Thyroid gland (tissue), 4 donors: ENCODE data around the gene FEV. TPM values are rescaled to one million over a fixed set of nuclear protein-coding genes. Genes with fewer than 3 reads are reported as not detected.

ENCODE experiments used
- DNase-seq, 2 donors: peaks; one replicate each; pipeline ENCODE4 v3.0.0-alpha.2; 2019
- H3K27ac ChIP-seq, 3 donors: fragments of 200-600 bp; sonication (generic); 1 replicate in 2 of 3; 2 replicates in 1 of 3; pipeline ENCODE4 v1.5.1; 2016 to 2019; ENCODE audit warnings: mild to moderate bottlenecking in 1 of 3, moderate library complexity in 1 of 3
- H3K27me3 ChIP-seq: fragments of 200-600 bp; sonication (generic); one replicate; pipeline ENCODE4 v1.5.1; 2019
- H3K36me3 ChIP-seq, 2 donors: fragments of 200-600 bp; sonication (generic); one replicate each; pipeline ENCODE4 v1.5.1; 2016 to 2019
- H3K4me1 ChIP-seq, 2 donors: fragments of 200-600 bp; sonication (generic); one replicate each; pipeline ENCODE4 v1.5.1; 2017 to 2019
- H3K4me3 ChIP-seq, 3 donors: fragments of 200-600 bp; sonication (generic); replicated peaks in 1 of 3; 1 replicate in 2 of 3; 2 replicates in 1 of 3; pipeline ENCODE4 v1.5.1; 2016; ENCODE audit warnings: mild to moderate bottlenecking in 1 of 3
- H3K9me3 ChIP-seq: fragments of 200-600 bp; sonication (generic); one replicate; pipeline ENCODE4 v1.5.1; 2017
- POLR2A ChIP-seq, 2 donors: fragments of 450-650 bp; IDR thresholded peaks; one replicate each; pipeline ENCODE4 v1.6.1; 2017; ENCODE audit warnings: antibody characterized with exemption in 2 of 2, mild to moderate bottlenecking in 2 of 2, moderate library complexity in 1 of 2
- WGBS, 2 donors: methylation state at CpG; one replicate each; pipeline ENCODE4 v1.1.5; 2017; 5-methylcytosine and 5-hydroxymethylcytosine counted together
- intact Hi-C: fragments of 100-400 bp; cut with DNase I; formaldehyde crosslinking; loops from one replicate; pipeline ENCODE4 v1.15.1; 2023
- total RNA-seq, 4 donors: library from RNA; depleted of rRNA; stranded (reverse); fragments of >200 nt; gene quantifications; one replicate each; pipeline ENCODE4 v1.2.3, GENCODE V29; 2016
- TF ChIP-seq, protein P1 (sequence below), 6 experiments: fragments of 200-600 bp in 3 of 6; fragments of 450-650 bp in 3 of 6; sonication (generic) in 3 of 6; IDR thresholded peaks; one replicate each; pipeline ENCODE4 v1.5.1; 2016 to 2019; ENCODE audit warnings: antibody characterized with exemption in 6 of 6, mild to moderate bottlenecking in 2 of 6, inconsistent platforms in 1 of 6, moderate library complexity in 1 of 6

Gene FEV
- total RNA-seq, 4 donors from 2014 or later = not detected

DNA sequence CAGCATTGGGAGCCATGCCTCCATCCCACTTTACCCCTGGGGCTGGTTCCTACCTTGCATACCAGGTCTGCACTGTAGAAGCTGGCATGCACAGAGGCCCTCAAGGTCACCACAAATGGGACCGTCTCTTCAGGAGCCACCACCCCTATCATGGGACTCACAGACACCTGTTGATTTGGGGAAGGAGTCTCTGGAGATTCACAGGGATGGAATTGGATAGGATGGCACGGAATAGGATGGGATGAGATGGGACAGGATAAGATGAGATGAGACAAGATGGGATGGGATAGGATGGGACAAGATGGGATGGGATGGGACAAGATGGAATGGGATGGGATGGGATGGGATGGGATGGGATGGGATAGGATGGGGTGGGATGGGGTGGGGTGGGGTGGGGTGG, 24.3 kb upstream of the FEV start:
- Histone ChIP-seq H3K27me3 (peaks cover 1% of the 10 kb centered on the region), H3K4me3 (no peak overlapping the region), H3K4me1 (no peaks in the 10 kb centered on the region), H3K27ac (no peak overlapping the region), H3K9me3 (no peaks in the 10 kb centered on the region), H3K36me3 (no peaks in the 10 kb centered on the region)
- DNase-seq = no peak
- intact Hi-C loops = no loop called here
- no peak for TF ChIP-seq POLR2A (IDR thresholded peaks at IDR 0.05)
- TF ChIP-seq, protein P1, sequence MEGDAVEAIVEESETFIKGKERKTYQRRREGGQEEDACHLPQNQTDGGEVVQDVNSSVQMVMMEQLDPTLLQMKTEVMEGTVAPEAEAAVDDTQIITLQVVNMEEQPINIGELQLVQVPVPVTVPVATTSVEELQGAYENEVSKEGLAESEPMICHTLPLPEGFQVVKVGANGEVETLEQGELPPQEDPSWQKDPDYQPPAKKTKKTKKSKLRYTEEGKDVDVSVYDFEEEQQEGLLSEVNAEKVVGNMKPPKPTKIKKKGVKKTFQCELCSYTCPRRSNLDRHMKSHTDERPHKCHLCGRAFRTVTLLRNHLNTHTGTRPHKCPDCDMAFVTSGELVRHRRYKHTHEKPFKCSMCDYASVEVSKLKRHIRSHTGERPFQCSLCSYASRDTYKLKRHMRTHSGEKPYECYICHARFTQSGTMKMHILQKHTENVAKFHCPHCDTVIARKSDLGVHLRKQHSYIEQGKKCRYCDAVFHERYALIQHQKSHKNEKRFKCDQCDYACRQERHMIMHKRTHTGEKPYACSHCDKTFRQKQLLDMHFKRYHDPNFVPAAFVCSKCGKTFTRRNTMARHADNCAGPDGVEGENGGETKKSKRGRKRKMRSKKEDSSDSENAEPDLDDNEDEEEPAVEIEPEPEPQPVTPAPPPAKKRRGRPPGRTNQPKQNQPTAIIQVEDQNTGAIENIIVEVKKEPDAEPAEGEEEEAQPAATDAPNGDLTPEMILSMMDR (IDR thresholded peaks at IDR 0.05) = no peak
- 58 to 64% methylated on average over 2 of the region's 2 CpGs for WGBS, 2 donors

DNA sequence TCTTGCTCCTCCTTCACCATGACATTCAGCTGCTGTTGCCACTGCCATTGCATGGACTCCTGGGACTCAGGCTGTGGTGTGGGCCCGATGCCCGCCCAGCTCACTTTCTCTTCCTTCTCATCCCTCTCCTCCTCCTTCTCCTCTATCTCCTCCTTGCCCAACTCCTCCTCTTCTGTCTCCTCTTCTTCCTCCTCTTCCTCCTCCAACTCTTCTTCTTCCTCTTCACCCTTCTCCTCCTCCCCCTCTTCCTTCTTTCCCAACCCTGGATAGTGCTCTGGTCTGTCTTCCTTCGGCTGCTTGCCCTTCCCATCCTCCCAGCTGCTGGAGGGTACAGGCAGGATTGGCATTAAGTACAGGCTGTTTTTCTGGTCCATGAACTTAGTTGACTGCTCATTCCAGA, 19.0 kb upstream of the FEV start:
- Histone ChIP-seq H3K4me3 (no peak overlapping the region), H3K27ac (no peak overlapping the region), H3K27me3 (peaks cover 22% of the 10 kb centered on the region), H3K36me3 (no peaks in the 10 kb centered on the region), H3K9me3 (no peaks in the 10 kb centered on the region), H3K4me1 (peaks cover 20 to 22% of the 10 kb centered on the region in 2 donors)
- DNase-seq = no peak
- 79 to 85% methylated on average over 3 of the region's 3 CpGs for WGBS, 2 donors
- intact Hi-C loops = no loop called here
- TF ChIP-seq, protein P1 (IDR thresholded peaks at IDR 0.05) = no peak
- TF ChIP-seq POLR2A (IDR thresholded peaks at IDR 0.05) = no peak

DNA sequence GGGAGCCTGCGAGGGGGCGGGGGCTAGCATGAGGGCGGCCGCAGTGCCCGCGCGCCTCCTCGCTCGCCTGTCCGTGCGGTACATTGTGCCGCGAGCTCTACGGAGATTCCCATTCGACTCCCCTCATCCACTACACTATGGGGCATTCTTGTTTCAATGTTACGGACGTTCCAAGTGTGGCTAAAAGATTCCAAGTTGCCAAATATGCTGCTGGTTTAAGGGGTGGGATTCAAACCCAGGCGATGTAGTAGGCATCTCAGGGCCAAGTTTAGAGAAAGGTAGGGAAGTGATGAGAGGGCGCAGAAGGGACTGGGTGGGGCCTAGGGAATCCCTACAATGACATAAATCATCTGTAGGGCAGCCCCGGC, 18.3 kb upstream of the FEV start:
- no peak overlapping the region for H3K27ac ChIP-seq
- peaks cover 20 to 22% of the 10 kb centered on the region in 2 donors for H3K4me1 ChIP-seq
- H3K27me3 ChIP-seq = peaks cover 22% of the 10 kb centered on the region
- no peaks in the 10 kb centered on the region for H3K36me3 ChIP-seq
- TF ChIP-seq, protein P1 (IDR thresholded peaks at IDR 0.05) = no peak
- no peak for TF ChIP-seq POLR2A (IDR thresholded peaks at IDR 0.05)
- no peak overlapping the region for H3K4me3 ChIP-seq
- H3K9me3 ChIP-seq = no peaks in the 10 kb centered on the region
- no peak for DNase-seq
- intact Hi-C loops = no loop called here
- 8% methylated on average over 18 to 19 of the region's 20 CpGs for WGBS, 2 donors

DNA sequence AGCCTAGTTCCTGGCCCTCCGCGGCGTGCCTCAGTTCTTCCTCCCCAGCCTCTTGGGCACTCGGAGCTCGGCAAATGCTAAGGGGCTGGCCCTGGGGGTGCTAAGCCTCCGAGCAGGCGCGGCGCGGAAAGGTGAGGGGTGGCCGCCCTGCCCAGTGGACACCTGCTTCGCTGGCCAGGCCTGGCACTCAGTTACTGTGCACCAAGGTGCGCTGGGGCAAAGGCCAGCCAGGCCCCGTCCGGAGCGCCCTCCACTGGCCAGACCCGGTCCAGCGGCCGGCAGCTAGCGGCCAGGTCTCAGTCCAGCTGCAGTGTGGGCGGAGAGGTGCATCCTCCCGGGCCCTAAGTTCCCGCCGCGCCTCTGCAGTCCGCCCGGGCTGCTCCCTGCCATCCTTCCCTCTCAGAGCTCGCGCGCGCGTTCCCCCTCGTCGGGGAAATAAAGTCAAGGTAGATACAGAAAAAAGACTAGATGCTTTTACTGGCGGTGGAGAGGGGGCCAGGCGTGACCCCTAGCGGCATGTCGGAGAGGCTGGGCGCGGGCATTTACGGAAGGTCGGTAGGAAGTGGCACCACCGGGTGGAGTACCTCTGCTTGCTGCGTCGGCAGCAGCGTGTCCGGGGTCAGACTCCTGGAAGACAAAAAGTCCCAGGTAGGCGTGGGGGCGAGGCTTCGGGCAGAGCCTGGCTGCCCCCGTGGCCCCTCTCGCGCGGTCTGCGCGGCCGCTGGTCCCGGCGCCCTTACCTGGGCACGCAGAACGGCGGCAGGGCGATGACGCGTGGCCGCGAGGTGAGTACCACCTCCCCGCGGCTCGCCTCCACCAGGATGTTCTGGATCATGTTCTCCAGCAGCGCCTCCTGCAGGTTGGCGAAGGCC, 17.6 kb upstream of the FEV start:
- H3K27ac ChIP-seq = no peak overlapping the region
- peaks cover 22% of the 10 kb centered on the region for H3K27me3 ChIP-seq
- no peaks in the 10 kb centered on the region for H3K9me3 ChIP-seq
- H3K36me3 ChIP-seq = no peaks in the 10 kb centered on the region
- 1 to 2% methylated on average over 31 to 34 of the region's 72 CpGs for WGBS, 2 donors
- DNase-seq = peak; percentile 43 to 55
- H3K4me3 ChIP-seq = no peak overlapping the region
- intact Hi-C loops = no loop called here
- no peak for TF ChIP-seq POLR2A (IDR thresholded peaks at IDR 0.05)
- TF ChIP-seq, protein P1 (IDR thresholded peaks at IDR 0.05) = peak in 2 of 6 experiments; percentile 37 to 42
- peaks cover 20 to 22% of the 10 kb centered on the region in 2 donors for H3K4me1 ChIP-seq
